Liver (tissue), 3 donors: Measurements from ENCODE around the gene NHS.

Experiments used
- FOXA1 ChIP-seq: IDR thresholded peaks from 2 replicates; pipeline ENCODE4 v1.6.1; 2016; ENCODE audit warnings: antibody characterized with exemption
- JUND ChIP-seq, 2 donors: IDR thresholded peaks; 2 replicates each; pipeline ENCODE4 v1.6.1; 2016; ENCODE audit warnings: antibody characterized with exemption in 2 of 2
- SP1 ChIP-seq: IDR thresholded peaks from 2 replicates; pipeline ENCODE4 v1.6.1; 2018; ENCODE audit warnings: antibody characterized with exemption, mild to moderate bottlenecking
- TF ChIP-seq, protein P1 (sequence below): fragments of 150-350 bp; IDR thresholded peaks from 2 replicates; pipeline ENCODE4 v1.5.1; 2017; ENCODE audit warnings: improper control_type of control experiment, low read depth, low read length; ENCODE audit not compliant: missing input control
- TF ChIP-seq, protein P2 (sequence below): IDR thresholded peaks from 2 replicates; pipeline ENCODE4 v1.6.1; 2016; ENCODE audit warnings: antibody characterized with exemption
- donor health status: healthy.
- donor health status: healthy.

DNA sequence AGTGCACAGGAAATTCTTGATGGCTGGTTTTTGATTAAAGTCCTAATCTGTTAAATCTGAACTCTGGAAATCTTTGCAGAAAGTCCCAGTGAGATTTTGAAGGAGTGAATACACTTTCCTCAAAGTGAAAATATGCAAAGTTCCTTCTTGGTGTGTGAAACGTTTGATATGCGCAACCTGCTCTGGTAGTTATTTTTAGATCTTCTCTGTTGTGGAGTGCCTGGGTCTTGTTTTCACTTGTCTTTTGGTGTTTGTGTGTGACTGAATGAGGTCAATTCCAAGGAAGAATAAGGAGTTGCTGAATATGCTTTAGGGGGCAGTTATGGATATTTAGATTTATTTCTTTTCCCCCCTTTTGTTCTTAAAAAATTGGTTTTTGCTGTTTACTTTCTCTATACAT is 404.0 kb downstream of the NHS start:
- no peak for TF ChIP-seq SP1
- TF ChIP-seq, protein P1, sequence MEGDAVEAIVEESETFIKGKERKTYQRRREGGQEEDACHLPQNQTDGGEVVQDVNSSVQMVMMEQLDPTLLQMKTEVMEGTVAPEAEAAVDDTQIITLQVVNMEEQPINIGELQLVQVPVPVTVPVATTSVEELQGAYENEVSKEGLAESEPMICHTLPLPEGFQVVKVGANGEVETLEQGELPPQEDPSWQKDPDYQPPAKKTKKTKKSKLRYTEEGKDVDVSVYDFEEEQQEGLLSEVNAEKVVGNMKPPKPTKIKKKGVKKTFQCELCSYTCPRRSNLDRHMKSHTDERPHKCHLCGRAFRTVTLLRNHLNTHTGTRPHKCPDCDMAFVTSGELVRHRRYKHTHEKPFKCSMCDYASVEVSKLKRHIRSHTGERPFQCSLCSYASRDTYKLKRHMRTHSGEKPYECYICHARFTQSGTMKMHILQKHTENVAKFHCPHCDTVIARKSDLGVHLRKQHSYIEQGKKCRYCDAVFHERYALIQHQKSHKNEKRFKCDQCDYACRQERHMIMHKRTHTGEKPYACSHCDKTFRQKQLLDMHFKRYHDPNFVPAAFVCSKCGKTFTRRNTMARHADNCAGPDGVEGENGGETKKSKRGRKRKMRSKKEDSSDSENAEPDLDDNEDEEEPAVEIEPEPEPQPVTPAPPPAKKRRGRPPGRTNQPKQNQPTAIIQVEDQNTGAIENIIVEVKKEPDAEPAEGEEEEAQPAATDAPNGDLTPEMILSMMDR: no peak
- TF ChIP-seq JUND (IDR thresholded peaks at IDR 0.05): no peak
- TF ChIP-seq, protein P2, sequence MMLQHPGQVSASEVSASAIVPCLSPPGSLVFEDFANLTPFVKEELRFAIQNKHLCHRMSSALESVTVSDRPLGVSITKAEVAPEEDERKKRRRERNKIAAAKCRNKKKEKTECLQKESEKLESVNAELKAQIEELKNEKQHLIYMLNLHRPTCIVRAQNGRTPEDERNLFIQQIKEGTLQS: no peak
- no peak for TF ChIP-seq FOXA1
